RWPE1 (cell line): ENCODE results near the gene NOL4L.

Source experiments
- CTCF ChIA-PET: fragments of 350-600 bp; sonication (Branson Sonifier 250); formaldehyde crosslinking; extraction: SDS; loops from one replicate; lab custom pipeline; 2021; lab: Yijun Ruan, JAX
- POLR2A ChIA-PET: fragments of 400-600 bp; formaldehyde crosslinking; extraction: SDS; loops from one replicate; lab custom pipeline; 2020; ENCODE audit warnings: antibody characterized with exemption; ENCODE audit not compliant: low non-redundant PET; lab: Yijun Ruan, JAX
- DNase-seq: peaks from one replicate; pipeline ENCODE4 v3.0.0; 2012; ENCODE audit warnings: low spot score
- H3K27ac ChIP-seq: fragments of 450-650 bp; 2 replicates; pipeline ENCODE4 v1.5.1; 2017
- TF ChIP-seq, protein P1 (sequence below): fragments of 450-650 bp; conservative IDR thresholded peaks from 2 replicates; pipeline ENCODE4 v1.5.1; 2017; ENCODE audit warnings: low read depth, mild to moderate bottlenecking

Gene NOL4L

DNA sequence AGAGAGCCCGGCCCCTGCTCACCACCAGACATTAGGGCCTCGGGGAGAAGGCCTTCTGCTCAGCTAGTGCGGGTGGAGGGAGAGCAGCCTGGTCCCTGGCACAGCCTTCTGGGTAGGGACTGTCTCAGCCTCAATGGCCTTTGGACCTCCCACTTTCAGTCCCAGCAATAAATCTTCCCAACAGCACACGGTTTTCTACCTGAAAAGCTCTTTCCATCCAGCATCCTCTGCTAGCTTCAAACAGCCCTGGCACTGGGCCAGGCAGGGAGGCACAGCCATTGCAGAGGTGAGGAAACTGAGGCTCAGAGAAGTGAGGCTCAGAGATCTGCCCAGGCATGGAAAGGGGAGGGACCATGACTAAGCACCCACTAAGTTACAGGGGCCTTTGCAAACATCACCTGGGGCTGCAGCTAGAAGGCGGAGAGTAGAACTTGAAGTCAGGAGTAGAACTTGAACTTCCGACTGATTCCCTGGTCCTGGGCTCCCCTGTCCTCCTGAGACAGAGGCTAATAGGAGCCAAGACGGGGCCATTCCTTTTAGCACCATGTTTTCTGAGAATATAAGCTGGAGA lies 43.9 kb upstream of the NOL4L start:
- CTCF ChIA-PET, result interaction anchor here (1.1 to 1.9 kb wide), 2 partner anchors 24 to 107 kb away, joined by 6 to 7 read pairs; no protein-coding TSS in a partner anchor
- DNase-seq, result no peak
- POLR2A ChIA-PET, result no interaction called here
- no peak overlapping the region for H3K27ac ChIP-seq
- TF ChIP-seq, protein P1, sequence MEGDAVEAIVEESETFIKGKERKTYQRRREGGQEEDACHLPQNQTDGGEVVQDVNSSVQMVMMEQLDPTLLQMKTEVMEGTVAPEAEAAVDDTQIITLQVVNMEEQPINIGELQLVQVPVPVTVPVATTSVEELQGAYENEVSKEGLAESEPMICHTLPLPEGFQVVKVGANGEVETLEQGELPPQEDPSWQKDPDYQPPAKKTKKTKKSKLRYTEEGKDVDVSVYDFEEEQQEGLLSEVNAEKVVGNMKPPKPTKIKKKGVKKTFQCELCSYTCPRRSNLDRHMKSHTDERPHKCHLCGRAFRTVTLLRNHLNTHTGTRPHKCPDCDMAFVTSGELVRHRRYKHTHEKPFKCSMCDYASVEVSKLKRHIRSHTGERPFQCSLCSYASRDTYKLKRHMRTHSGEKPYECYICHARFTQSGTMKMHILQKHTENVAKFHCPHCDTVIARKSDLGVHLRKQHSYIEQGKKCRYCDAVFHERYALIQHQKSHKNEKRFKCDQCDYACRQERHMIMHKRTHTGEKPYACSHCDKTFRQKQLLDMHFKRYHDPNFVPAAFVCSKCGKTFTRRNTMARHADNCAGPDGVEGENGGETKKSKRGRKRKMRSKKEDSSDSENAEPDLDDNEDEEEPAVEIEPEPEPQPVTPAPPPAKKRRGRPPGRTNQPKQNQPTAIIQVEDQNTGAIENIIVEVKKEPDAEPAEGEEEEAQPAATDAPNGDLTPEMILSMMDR, result no peak

DNA sequence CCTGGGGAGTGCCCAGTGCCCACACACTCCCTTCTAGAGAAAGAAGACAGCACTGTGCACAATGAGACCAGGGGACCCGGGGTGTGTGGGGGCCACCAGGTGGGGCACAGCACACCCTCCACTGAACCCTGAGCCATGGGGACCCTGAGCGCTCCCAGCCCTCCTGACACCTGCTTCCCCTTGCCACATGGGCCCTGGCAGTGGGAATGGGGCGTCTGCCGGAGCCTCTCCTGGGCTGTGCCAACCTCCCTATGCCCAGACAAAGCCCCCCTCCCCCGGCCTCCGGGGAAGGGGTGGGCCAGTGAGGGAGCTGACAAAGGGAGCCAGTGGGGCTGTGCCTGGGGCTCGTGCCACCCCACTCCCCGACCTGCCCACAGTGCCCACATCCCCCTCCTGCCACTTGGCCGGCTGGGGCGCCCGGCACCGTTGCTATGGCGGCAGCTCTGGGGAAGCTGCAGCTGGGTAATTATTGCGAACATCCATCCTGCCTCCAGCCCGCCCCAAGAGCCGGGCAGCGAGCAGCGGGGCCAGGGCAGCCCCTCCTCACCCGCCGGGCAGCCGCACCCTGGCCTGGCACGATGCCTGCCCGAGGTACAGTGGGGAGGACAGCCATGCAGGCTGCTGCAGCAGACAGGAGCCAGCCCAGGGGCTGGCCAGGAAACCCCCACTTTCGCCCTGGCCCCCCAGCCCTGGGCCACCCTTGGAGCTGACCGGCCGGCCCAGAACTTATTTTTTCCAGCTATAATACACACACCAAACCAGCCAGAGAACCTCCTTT lies 41.9 kb upstream of the NOL4L start:
- DNase-seq, result no peak
- no peak overlapping the region; the same call in 1 of the 2 replicates for H3K27ac ChIP-seq
- TF ChIP-seq, protein P1, result no peak
- ChIA-PET POLR2A (no interaction called here), CTCF (interaction anchor here (0.6 to 1.9 kb wide), 6 partner anchors 11 to 142 kb away, joined by 3 to 6 read pairs (median 4); no protein-coding TSS in a partner anchor)

DNA sequence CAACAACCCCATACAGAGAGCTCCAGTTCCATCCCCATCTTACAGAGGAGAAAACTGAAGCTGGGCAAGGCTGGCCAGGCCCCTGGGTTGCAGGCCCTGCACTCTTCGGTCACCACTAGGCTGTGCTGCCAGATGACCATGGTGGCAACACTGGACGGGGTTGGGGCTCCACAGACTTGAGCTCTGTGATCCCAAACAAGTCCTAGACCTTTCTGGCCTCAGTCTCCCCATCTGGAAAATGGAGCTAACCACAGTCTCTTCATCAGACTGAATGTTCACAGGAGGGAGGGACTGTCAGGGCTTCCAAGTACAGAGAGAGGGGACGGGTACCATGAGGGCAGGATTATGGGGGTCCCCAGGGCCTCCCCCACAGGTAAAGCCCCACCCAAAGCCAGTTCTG lies 41.3 kb upstream of the NOL4L start:
- TF ChIP-seq, protein P1, result no peak
- CTCF ChIA-PET, result interaction anchor here (0.6 to 1.5 kb wide), 2 partner anchors 26 to 142 kb away, joined by 4 to 5 read pairs; no protein-coding TSS in a partner anchor
- DNase-seq, result no peak
- POLR2A ChIA-PET, result no interaction called here
- H3K27ac ChIP-seq, result no peak overlapping the region

DNA sequence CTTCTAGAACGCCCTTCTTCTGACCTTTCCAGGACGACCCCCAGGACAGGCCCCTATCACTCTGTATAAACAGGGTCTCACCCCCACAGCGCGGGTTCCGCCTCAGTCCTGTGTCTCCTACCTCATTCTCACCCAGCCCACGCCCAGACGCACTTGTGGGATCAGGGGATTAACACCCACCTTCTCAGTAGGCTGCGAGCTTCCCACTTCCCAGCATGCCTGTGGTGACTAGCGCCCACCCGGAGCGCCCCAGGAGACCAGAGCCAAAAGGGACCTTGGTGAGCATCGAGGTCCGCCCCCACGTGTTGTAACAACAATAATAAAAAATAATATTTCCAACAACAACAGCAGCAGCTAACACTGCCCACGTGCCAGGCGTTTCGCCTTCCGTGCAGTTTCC lies 40.9 kb upstream of the NOL4L start:
- POLR2A ChIA-PET, result no interaction called here

DNA sequence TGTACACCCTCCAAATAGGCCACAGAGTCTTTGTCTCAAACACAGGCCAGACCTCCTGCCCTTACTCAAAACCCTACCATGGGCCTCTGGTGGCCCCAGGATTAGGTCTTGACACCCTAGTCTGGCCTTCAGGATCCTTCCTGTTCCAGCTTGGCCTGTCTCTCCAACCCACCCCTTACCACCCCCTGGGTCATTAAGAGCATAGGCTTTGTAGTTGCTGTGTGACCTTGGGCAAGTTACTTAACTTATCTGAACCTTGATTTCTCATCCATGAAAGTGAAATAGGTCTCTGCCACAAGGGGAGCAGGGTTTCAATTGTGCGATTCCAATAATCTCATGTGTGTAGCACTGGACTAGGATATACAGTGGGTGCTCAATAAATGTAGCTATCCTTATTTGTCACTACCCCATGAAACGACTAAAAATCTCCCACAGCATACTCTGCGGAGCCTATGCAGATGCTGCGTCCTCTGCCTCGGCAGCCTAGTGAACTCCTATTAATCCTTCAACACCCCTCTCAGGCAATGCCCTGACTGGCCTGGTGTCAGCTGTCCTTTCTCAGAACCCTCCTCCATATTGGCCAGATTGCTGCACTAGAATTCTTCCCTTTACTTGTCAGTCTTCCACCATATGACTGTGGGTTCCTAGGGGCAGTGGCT lies 39.7 kb upstream of the NOL4L start:
- no peak for DNase-seq
- no peak overlapping the region for H3K27ac ChIP-seq
- POLR2A ChIA-PET, result no interaction called here
- TF ChIP-seq, protein P1, result no peak
- CTCF ChIA-PET, result interaction anchor here (0.5 kb wide), 1 partner anchor 15 kb away, joined by 3 read pairs; no protein-coding TSS in a partner anchor

More for the DNA sequence above, 40.9 kb upstream of the NOL4L start:
- TF ChIP-seq, protein P1, result no peak
- no peak for DNase-seq
- CTCF ChIA-PET, result interaction anchor here (1.5 kb wide), 1 partner anchor 27 kb away, joined by 4 read pairs; no protein-coding TSS in a partner anchor
- no peak overlapping the region for H3K27ac ChIP-seq

DNA sequence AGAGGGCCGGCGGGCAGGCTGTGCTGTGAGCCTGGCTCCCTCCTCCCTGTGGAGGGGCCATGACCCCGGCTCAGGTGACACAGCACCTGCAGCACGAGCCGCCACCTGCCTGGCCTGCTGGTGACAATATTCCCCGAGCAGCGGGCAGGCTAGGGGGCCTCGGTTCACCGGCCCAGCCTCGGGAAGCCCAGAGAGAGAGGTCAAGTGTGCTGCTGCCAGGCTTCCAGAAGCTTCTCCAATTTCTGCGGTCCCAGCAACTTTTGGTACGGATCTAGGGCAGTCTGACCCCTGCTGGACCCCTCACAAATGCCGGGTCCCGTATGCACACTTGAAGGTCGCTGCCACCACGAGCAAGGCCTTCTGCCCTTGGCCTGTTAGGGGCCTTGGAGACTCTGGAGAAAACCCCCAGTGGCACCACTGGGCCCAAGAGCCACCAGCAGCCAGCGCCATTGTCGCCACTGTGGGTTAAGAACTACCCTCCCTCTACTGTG lies 38.6 kb upstream of the NOL4L start:
- no peak overlapping the region for H3K27ac ChIP-seq
- no peak for DNase-seq
- CTCF ChIA-PET, result interaction anchor here (0.7 kb wide), 1 partner anchor 261 kb away, joined by 3 read pairs; no protein-coding TSS in a partner anchor
- POLR2A ChIA-PET, result no interaction called here
- TF ChIP-seq, protein P1, result no peak
